ENCODE results near the gene CTBP1.

Gene CTBP1

DNA sequence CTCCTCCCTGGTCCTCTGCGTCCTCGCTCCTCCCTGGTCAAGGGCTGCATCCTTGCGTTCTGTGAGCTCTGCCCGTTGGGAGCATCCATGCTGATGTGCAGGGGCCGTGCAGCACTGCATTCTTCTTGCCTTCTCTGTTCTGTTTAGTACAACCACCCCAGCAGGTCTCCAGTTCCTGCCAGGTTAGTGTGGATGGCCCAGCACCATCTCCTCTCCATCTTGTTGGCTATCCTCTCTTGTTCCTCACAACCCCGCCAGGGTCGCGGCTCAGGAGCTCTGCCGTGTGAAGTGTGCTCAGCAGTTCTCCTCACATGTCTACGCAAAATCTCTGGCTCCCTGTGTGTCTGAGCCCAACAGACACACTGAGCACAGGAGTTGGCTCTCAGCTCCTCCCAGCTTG is 30.3 kb upstream of the CTBP1 start:
- no peak for DNase-seq

DNA sequence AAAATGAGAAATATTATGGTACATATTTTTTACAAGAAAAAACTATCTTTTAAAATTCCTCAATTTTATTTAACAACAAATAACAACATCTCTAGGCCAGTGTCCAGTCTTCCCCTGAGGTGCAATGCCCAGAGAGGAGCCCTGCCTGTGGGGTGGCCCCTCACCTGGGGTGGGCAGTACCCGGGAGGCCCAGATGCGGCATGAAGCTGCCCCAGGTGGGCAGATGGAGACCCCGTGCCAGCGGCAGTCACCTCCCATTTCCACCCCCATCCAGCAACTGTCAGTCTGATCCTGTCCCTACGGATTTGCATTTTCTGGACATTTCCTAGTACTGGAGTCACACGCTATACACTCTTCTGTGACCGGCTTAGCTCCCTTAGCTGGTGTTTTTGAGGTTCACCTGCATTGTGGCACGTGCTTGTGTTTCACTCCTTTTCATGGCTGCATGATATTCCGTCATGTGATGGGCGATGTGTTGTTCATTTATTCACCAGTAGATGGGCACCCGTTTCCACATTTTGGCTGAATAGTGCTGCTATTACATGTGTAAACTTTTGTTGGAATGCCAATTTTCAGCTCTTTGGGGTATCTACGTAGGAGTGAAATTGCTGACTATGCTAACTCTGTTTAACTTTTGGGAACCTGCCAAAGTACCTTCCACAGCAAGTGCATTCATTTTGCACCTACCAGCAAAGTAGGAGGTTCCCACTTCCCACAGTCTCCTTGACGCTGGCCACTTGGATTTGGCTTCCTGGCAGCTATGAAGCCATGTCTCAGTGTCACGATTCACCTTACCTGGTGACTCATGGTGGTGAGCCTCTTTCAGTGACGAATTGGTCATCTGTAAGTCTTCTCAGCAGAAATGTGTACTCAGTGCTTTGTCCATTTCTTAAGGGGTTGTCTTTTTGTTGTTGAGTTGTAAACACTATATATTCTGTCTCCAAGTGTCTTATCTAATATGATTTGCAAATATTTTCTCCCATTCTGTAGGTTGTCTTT is 29.0 kb upstream of the CTBP1 start:
- no peak for DNase-seq

DNA sequence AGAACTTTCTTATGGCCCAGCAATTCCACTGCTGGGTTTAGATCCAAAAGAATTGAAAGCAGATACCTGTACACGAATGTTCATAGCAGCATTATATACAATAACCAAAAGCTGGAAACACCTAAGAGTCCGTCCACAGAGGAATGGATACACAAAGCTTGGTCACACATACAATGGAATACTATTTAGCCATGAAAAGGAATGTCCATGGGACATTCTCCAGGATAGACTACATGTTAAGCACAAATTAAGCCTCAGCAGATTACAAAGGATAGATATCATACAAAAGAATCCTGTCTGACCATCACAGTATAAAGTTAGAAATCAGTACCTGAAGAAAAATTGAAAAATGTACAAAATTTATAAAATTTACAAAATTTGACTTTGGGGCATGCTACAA is 28.1 kb upstream of the CTBP1 start:
- no peak for DNase-seq

DNA sequence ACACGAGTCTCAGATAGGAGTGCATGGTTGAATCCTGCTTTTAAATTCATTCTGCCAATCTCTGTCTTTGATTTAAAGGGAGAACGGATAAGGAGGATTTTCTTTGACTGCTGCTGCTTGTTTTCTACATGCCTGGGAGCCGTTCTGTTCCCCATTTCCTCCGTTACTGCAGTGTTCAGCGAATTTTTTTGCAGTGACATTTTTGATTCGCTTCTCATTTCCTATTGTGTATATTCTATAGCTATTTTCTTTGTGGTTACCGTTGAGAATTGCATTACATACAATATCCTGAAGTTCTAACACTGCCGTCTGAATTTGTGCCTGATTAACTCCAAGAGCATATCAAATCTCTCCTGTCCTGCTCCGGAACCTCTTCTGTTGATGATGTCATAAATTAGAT is 25.9 kb upstream of the CTBP1 start:
- no peak for DNase-seq

DNA sequence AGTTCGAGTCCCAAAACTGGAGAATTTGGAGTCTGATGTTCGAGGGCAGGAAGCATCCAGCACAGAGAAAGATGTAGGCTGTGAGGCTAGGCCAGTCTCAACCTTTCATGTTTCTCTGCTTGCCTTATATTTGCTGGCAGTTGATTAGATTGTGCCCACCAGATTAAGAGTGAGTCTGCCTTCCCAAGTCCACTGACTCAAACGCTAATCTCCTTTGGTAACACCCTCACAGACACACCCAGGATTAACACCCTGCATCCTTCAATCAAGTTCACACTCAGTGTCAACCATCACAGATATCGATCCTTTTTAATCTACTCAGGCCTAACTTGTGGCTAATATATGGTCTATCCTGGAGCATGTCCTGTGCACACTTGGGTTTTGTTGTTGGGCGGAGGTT is 22.8 kb upstream of the CTBP1 start:
- no peak for DNase-seq

DNA sequence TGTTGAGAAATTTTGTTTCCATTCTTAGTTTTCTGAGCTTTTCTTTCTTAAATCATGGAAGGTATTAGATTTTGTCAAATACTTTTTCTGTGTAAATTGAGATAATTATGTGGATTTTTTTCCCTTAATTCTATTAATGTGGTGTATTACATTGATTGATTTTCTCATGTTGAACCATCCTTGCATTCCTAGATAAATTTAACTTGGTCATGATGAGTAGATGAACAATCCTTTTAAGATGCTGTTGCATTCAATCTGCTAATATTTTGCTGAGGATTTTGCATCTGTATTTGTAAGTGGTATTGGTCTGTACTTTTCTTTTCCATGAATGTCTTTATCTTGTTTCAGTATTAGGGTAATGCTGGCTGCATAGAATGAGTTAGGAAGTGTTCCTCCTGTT is 20.3 kb upstream of the CTBP1 start:
- no peak for DNase-seq

DNA sequence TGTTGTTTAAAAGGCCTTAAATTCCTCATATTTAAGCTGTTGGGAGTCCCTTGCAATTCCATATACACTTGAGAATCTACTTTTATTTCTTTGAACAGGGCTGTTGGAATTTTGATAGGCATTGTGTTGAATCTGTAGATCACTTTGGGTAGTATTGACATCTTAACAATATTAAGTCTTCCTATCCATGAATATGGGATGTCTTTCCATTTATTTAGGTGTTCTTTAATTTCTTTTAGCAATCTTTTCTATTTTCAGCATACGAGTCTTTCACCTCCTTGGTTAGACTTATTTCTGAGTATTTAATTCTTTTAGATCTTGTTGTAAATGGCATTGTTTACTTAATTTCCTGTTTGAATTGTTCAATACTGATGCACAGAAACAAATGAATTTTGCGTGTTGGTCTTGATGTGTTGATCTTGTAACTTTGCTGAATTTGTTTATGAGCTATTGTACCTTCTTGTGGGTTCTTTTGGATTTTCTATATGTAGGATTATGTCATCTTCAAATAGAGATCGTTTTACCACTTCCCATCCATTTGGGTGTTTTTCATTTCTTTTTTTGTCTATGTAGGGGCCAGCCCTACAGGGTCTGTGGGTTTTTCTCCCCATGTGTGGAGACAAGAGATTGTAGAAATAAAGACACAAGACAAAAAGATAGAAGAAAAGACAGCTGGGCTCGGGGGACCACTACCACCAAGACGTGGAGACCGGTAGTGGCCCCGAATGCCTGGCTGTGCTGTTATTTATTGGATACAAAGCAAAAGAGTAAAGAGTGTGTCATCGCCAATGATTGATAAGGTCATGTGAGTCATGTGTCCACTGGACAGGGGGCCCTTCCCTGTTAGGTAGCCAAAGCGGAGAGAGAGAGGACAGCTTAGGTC is 18.2 kb upstream of the CTBP1 start:
- no peak for DNase-seq

DNA sequence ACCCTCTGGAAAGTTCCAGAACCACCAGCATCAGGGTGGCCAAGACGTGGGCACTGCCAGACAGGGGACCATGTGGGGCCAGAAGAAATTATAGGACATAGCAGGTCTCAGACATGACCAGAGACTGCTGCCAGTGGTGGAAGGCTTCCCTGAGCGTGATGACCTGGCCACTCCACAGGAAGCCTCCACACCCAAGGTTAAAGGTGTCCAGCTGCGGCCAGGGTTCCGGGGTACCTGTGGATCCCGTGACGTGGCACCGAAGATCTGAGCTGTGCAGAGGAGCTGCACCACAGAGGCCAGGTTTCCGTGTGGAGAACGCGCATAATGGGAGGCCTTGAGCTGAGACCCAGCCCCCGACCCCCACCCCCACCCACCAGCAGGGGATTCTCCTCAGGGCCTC is 16.4 kb upstream of the CTBP1 start:
- DNase-seq = no peak

DNA sequence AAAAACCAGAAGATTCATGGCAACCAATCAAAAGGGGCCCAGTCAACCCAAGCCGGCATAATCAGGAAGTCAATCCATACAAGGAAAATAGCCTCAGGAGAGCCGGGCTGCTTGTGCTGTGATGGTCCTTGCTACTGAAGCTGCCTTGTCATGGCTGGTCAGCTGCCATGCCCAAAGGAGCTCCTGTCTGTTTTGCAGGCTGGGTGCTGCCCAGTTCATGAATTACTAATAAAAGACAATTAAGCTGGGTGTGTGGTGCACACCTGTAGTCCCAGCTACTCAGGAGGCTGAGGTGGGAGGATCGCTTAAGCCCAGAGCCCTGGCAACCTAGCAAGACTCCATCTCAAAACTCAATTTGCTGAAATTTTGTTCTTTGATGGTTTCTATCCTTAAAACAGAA is 16.0 kb upstream of the CTBP1 start:
- DNase-seq = no peak

DNA sequence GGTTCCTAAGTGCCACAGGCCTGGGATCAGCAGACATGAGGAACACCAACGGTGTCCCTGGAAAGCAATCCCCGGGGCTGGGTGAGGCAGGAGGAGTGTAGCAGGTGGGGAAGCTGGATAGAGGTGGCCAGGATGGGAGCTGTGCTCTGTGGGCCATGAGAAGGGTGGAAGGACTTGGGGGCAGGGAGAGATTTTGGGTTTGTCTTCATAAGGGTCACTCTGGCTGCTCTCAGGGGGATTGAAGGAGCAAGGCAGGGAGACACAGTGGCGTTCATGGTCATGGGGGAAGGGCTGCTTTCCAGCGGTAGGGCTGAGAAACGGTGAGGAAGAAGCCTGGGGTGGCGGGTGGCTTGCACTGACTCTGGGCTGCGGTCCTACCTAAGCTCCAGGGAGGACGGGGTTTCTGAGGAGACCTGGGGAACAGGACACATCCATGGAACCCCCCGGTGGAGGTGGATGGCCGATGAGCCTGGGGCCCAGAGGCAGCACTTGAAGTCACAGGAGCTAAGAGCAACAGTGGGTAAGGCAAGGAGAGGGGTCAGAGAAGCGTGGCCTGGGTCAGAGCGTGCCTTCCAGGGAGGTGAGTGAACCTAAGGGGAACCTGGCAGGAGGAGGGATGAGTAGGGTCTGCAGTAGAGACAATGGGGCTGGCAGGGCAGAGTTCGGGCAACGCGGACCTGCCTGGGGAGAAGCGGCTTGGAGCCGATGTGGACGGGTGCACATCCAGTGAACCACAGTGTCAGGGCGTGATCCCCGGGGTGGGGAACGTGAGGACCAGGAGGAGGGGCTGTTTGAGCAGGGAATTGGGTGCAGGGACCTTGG is 12.4 kb upstream of the CTBP1 start:
- DNase-seq = no peak

DNA sequence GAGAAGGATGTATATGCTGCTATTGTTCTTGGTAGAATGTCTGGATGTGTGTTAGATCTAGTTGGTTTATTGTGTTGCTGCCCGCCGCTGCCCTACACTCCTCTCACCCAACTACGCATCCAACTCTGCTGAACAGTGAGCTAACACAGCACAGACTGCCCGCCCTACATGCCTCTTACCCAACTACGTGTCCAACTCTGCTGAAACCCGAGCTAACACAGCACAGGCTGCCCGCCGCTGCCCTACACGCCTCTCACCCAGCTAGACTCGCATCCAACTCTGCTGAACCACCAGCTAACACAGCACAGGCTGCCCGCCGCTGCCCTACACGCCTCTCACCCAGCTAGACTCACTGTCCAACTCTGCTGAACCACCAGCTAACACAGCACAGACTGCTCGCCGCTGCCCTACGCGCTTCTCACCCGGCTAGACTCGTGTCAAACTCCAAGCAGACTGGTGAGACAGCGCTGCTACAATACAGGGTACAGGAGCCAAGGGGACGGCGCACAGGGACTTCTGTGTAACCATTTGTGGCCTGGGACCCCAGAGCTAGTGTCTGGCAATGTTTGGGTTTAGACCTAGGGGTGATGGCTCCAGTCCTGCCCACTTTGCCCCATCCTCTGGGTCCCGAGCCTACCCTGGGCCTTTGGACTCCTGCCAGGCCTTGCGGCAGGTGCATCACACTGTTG is 11.6 kb upstream of the CTBP1 start:
- no peak for DNase-seq

DNA sequence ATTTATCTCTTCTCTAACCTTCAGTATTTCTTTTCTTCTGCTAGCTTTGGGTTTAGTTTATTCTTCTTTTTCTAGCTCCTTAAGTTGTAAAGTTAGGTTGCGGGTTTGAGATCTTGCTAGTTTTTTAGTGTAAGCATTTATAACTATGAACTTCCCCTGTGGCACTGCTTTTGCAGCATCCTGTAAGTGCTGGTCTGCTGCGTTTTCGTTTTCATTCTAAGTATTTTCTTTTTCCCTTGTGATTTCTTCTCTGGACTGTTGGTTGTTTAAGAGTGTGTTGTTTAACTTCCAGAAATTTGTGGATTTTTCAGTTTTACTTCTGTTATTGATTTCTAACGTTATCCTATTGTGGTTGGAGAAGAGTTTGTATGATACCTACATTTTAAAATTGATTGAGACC is 11.0 kb upstream of the CTBP1 start:
- DNase-seq = no peak

DNA sequence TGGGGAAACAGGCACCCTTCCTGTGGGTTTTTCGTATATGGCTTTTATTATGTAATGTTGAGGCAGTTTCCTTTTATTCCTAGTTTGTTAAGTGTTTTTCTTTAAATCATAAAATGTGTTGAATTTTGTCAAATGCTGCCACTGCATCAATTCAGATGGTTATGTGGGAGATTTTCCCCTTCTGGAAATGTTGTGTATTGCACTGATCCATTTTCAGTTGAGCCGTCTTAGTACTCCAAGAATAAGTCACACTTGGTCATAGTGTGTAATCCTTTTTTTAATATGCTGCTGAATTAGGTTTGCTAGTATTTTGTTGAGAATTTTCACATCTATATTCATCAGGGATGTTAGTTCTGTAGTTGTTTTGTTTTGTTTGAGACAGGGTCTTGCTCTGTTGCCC is 9.5 kb upstream of the CTBP1 start:
- no peak for DNase-seq

DNA sequence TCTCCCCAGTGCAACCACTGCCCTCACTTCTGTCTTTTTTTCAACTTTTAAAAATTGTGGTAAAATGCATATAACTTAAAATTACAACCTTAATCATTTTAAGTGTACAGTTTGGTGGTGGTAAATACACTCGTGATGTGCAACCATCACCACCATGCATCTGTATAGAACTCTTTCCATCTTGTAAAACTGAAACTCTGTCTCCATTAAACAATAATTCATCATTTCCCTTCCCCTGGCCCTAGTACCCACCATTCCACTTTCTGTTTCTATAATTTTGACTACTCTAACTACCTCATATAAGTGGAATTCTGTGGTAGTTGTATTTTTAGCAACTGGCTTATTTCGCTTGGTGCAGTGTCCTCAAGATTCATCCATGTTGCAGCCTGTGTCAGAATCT is 6.8 kb upstream of the CTBP1 start:
- DNase-seq = no peak

DNA sequence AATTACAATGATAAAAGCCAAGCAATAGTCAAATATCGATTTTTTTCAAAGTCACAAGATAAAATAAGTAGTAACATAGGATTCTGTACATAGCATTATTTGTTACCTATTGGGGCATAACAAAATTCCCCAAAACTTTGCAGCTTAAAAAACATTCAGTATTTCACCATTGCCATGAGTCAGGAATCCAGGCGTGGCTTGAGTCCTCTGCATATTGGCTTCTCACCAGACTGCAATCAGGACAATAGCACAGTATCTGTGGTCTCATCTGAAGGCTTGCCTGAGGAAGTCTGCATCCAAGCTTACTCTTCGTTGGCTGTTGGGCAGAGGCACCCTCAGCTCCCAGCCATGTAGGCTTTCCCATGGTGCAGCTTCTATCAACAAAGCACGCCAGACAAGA is 6.2 kb upstream of the CTBP1 start:
- no peak for DNase-seq

DNA sequence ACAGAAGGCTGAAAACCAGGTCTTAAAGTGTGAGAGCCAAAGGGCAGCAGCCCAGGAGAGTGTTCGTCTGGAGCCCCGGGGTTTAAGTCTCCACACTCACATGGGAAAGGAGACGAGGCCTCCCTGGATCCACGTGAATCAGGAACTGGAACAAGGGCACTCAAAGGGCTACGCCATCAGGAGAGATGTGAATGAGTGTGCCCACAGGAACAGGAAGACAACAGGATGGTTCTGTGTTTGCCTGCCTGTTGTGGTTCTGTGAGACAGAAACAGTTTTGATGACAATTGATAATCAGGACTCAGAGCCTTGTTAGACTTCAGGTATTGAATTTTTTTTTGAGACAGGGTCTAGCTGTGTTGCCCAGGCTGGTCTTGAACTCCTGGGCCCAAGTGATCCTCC is 4.9 kb upstream of the CTBP1 start:
- no peak for DNase-seq

DNA sequence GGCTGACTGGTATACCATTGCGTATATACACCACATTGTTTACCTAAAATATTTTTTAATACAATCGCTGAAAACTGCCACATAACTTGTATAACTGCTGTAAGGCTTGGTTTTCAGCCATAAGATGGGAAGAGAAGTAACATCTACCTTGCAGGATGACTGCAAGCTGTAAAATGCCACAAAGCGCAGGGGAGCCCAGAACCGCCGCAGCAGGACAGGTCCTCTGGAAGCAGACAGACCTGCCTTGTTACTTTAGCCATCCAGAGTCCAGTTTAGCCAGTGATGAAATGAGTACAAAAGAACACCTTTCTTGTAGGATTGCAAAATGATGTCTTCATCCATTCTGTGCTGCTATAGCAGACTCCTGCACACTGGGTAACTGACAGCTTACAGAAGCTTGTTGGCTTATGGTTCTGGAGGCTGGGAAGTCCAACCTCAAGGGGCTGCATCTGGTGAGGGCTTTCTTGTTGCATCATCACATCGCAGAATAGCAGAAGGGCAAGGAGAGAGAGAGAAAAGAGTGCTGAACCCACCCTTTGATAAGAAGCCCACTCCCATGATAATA is 4.1 kb upstream of the CTBP1 start:
- no peak for DNase-seq

DNA sequence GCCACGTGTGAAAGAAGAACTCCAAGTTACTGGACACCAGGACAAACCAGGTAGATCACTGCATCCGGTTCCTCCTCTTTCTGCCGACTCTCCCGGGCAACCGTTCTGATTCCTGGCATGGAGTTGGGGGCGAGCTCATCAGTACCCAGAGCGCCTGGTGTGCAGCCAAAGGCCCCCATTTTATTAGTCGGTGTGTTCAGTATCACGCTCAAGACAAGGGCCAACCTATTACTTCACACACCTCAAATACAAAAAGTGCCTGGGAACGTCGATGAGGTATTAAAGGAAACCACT is 2.8 kb upstream of the CTBP1 start:
- DNase-seq = no peak

DNA sequence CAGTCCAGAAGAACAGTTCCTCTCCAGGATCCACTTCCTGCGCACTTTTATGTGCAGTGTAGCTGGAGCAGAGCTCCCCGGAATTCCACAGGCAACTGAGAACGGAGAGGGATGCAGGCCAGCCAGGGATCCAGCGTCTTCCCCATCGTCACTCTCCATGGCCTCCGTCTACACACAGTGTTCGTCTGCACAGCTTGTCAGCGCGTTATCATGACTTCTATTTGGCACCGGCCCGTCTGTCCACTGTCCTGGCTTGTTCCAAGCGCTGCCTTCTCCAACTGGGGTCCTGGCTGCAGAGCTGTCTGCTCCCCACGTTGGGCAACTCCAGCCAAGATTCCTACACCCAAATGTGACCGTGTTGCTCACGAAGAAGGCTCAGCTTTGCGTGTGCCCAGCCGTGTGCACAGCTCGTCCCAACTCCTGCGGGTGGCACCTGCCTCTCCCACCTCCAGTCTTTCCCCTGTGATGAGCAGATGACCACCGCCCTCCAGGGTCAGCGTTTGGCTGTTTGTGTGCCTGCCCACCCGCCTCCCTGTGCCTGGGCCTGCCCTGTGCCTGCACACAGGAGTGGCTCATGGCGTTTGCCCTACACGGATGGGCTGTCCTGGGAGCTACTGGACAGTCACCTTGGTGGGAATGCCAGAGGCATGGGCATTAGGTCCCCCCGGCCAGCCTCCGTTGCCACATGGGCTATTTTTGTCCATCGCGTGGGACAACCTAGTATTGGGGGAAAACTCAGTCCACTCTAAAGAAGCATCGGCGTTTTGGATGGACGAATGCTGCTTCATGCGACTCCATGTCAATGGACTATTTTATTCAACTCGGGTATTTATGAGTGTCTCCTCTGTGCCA is 2.2 kb upstream of the CTBP1 start:
- no peak for DNase-seq

DNA sequence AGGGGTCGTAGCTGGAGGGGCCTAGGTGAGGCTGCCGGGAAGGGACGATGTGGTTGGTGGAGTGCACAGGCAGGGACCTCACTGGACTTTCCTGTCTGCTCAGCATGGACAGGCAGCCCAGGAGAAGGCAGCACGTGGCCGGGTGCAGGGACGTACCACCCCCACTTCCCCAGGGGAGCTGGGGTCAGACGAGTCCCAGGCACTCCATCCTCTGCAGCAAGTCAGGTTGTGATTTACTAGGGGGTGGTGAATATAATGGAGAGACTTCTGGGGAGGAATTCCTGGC is 1.5 kb upstream of the CTBP1 start:
- DNase-seq = no peak

DNA sequence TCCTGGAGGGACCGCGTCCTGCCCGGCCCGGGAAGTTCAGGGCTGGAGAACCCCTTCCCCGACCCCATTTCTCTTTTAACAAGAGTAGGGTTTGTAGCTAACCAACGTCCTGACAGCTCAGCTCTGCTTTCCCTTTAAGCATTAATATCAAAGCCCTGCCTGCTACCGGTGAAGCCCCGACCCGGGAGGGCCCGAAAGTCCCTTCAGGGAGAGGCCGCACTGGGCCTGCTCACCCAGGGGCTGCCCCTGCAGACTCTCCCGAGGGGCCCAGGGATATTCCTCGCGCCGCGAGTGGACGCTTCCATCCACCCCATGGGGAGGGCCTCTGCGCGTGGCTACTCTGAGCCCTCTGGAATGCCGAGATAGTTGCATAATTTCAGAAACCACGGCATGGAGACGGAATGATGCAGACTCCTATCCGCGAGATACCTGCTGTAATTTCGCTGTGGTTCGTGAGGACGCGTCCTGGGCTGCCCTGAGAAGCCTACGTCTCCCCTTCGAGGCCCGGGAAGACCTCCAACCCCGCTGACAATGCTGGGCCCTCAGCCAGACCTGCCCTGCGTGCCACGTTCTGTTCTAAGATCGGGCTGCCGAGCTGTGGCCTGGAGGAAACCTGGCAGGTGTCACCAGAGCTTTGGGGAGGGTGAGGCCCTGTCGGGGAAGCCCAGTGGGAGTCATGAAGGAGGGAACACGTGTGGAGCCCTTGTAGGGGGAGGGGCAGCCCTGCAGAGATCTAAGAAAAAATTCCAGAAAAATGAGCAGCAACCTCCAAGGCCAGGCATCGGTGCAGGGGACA is 999 bp upstream of the CTBP1 start:
- DNase-seq = peak; percentile 43 to 47

All from stimulated activated CD4-positive, alpha-beta T cell treated with anti-CD3 and anti-CD28 coated beads, Interleukin-2, amount 100 ng/mL, for 48 hours (primary cell).